ENCODE results near the gene RSU1. TPM values are rescaled to one million over a fixed set of nuclear protein-coding genes. Genes with fewer than 3 reads are reported as not detected.

The RSU1 gene
- polyA plus RNA-seq, 3 donors: 45.7 to 111 (median 100) TPM

GRCh38 chr10:16727666-16728065 is 89.6 kb downstream of the RSU1 start:
- H3K36me3 ChIP-seq (replicated peaks in 1 of 2; ENCODE audit: control insufficient read depth in 1 of 2, insufficient read depth in 2 of 2, low read length in 2 of 2): peaks cover 3 to 43% of the 10 kb centered on the region in 2 donors
- Mint-ChIP-seq H3K36me3 (peaks cover 40 to 57% of the 10 kb centered on the region in 2 donors), H3K4me1 (peaks cover 3% of the 10 kb centered on the region), H3K27ac (no peak overlapping the region), H3K9me3 (peaks cover 3 to 16% (median 10%) of the 10 kb centered on the region in 7 donors), H3K4me3 (no peak overlapping the region), H3K27me3 (ENCODE audit: low read depth in 3 of 3) (peaks cover 0 to 1% (median 0%) of the 10 kb centered on the region in 3 donors)
- H3K9ac ChIP-seq (ENCODE audit: insufficient read depth, low read length, poor library complexity, severe bottlenecking): no peak overlapping the region
- H2AFZ ChIP-seq (ENCODE audit: insufficient read depth, low read depth, low read length, poor library complexity, severe bottlenecking): no peak overlapping the region
- no peak for TF ChIP-seq CTCF (IDR thresholded peaks at IDR 0.05)
- H3K9me3 ChIP-seq (replicated peaks in 1 of 2; ENCODE audit: control insufficient read depth in 1 of 2, insufficient read depth in 1 of 2, low read length in 2 of 2): peaks cover 7 to 9% of the 10 kb centered on the region in 2 donors
- no peak overlapping the region for H3K4me2 ChIP-seq (replicated peaks; ENCODE audit: extremely low read depth, low read length, poor library complexity, severe bottlenecking)
- DNase-seq: no peak
- no peaks in the 10 kb centered on the region for H4K20me1 ChIP-seq (ENCODE audit: insufficient read depth, low read length)
- no peak overlapping the region for H3K27ac ChIP-seq (ENCODE audit: low read depth in 1 of 2, low read length in 2 of 2)
- H3K4me3 ChIP-seq (replicated peaks in 1 of 3; ENCODE audit: low read depth in 2 of 3, low read length in 3 of 3): no peak overlapping the region
- H3K4me1 ChIP-seq (ENCODE audit: control insufficient read depth in 1 of 2, insufficient read depth in 2 of 2, low read length in 2 of 2): no peaks in the 10 kb centered on the region
- intact Hi-C loops (cut with micrococcal nuclease): no loop called here
- WGBS (ENCODE audit: insufficient coverage): 100% methylated on average over 1 of the region's 8 CpGs
- H3K27me3 ChIP-seq (ENCODE audit: control insufficient read depth in 2 of 2, insufficient read depth in 2 of 2, low read length in 2 of 2): no peaks in the 10 kb centered on the region
- no peaks in the 10 kb centered on the region for H3K79me2 ChIP-seq (ENCODE audit: insufficient read depth, low read length)

GRCh38 chr10:16724509-16724908 is 92.7 kb downstream of the RSU1 start:
- H3K9ac ChIP-seq (ENCODE audit: insufficient read depth, low read length, poor library complexity, severe bottlenecking): no peak overlapping the region
- H3K4me1 ChIP-seq (ENCODE audit: control insufficient read depth in 1 of 2, insufficient read depth in 2 of 2, low read length in 2 of 2): no peaks in the 10 kb centered on the region
- no peaks in the 10 kb centered on the region for H4K20me1 ChIP-seq (ENCODE audit: insufficient read depth, low read length)
- no peak overlapping the region for H3K27ac Mint-ChIP-seq
- peaks cover 4 to 16% (median 7%) of the 10 kb centered on the region in 7 donors for H3K9me3 Mint-ChIP-seq
- H2AFZ ChIP-seq (ENCODE audit: insufficient read depth, low read depth, low read length, poor library complexity, severe bottlenecking): no peak overlapping the region
- intact Hi-C loops (cut with micrococcal nuclease): no loop called here
- H3K4me1 Mint-ChIP-seq: no peaks in the 10 kb centered on the region
- no peak overlapping the region for H3K4me2 ChIP-seq (replicated peaks; ENCODE audit: extremely low read depth, low read length, poor library complexity, severe bottlenecking)
- H3K36me3 Mint-ChIP-seq: peaks cover 43 to 57% of the 10 kb centered on the region in 2 donors
- no peaks in the 10 kb centered on the region for H3K79me2 ChIP-seq (ENCODE audit: insufficient read depth, low read length)
- H3K27me3 Mint-ChIP-seq (ENCODE audit: low read depth in 3 of 3): no peaks in the 10 kb centered on the region
- peaks cover 2 to 6% of the 10 kb centered on the region in 2 donors for H3K9me3 ChIP-seq (replicated peaks in 1 of 2; ENCODE audit: control insufficient read depth in 1 of 2, insufficient read depth in 1 of 2, low read length in 2 of 2)
- WGBS (ENCODE audit: insufficient coverage): 100% methylated on average over 2 of the region's 6 CpGs
- no peak overlapping the region for H3K4me3 Mint-ChIP-seq
- peaks cover 5 to 49% of the 10 kb centered on the region in 2 donors for H3K36me3 ChIP-seq (replicated peaks in 1 of 2; ENCODE audit: control insufficient read depth in 1 of 2, insufficient read depth in 2 of 2, low read length in 2 of 2)
- no peak overlapping the region for H3K27ac ChIP-seq (ENCODE audit: low read depth in 1 of 2, low read length in 2 of 2)
- H3K27me3 ChIP-seq (ENCODE audit: control insufficient read depth in 2 of 2, insufficient read depth in 2 of 2, low read length in 2 of 2): no peaks in the 10 kb centered on the region
- no peak for TF ChIP-seq CTCF (IDR thresholded peaks at IDR 0.05)
- no peak overlapping the region for H3K4me3 ChIP-seq (replicated peaks in 1 of 3; ENCODE audit: low read depth in 2 of 3, low read length in 3 of 3)
- no peak for DNase-seq
